ENCODE data around the gene MREG. TPM values are rescaled to one million over a fixed set of nuclear protein-coding genes. Genes with fewer than 3 reads are reported as not detected.
A peak's percentile ranks its signal among the peaks of the same experiment; 100 is the strongest.

MREG gene
- total and polyA plus RNA-seq, 2 experiments from 2014 or later, result 19.4 to 25.3 TPM

DNA sequence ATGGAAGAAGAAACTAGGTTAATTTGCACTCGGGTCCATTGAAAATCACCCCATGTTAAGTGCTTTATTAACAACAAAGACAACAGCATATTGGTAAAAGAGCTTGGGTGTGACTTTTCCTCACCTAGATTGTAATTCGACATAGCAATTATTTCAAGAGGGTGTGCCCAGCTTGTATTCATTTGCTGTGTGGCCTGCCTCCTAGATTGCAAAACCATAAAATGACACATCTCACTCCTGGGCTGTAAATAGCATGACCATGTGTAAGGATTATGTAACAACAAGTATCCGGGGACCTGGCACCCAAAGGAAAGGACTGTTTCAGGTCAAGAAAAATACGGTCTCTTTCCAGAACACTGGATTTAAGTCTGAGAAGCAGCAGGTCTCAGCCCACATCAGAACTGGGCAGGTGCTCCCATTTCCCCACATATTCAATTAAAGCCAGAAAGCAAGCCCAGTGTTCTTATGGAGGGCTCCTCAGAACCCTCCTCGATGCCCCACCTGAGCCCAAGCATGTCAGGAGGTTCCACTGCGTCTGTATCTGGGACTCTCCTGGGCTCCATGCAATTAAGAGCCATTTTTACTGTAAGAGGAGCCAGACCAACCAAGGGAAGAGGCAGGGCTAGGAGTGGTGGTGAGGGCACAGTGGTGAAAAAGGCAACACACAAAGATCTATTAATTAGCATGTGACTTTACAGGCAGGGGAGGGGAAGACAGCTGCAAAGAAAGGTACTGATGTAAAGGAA, 39.2 kb downstream of the MREG start:
- peak overlapping the region; percentile 61; the same call in 1 of the 2 replicates for H3K27ac Mint-ChIP-seq
- H3K9me2 ChIP-seq (ENCODE audit: insufficient read depth), result no peaks in the 10 kb centered on the region
- DNase-seq (ENCODE audit: low spot score) (no peak), ATAC-seq (peak; percentile 66)
- H3K27me3 Mint-ChIP-seq (ENCODE audit: insufficient read depth, low read depth, poor library complexity), result peaks cover 2% of the 10 kb centered on the region
- H4K20me1 ChIP-seq (replicated peaks; ENCODE audit: insufficient read depth), result peaks cover 16% of the 10 kb centered on the region
- TF ChIP-seq STAT1 (IDR thresholded peaks at IDR 0.05; ENCODE audit: unreplicated experiment) (no peak), ZNF114 (CRISPR knock-in tag; IDR thresholded peaks at IDR 0.05) (no peak), NANOG (IDR thresholded peaks at IDR 0.05; ENCODE audit: borderline replicate concordance) (no peak), REST (IDR thresholded peaks at IDR 0.05; ENCODE audit: unreplicated experiment) (no peak), CTCF (conservative IDR thresholded peaks at IDR 0.05; ENCODE audit: low read depth in 2 of 2) (no peak), EZH2 (IDR thresholded peaks at IDR 0.05; ENCODE audit: low read depth, unreplicated experiment) (no peak), JUNB (IDR thresholded peaks at IDR 0.05; ENCODE audit: unreplicated experiment) (no peak), CREB1 (CRISPR knock-in tag; IDR thresholded peaks at IDR 0.05; ENCODE audit: low read depth) (no peak), ZNF331 (CRISPR knock-in tag; IDR thresholded peaks at IDR 0.05; ENCODE audit: low read depth) (no peak), EZH2phosphoT487 (IDR thresholded peaks at IDR 0.05; ENCODE audit: unreplicated experiment) (no peak), POLR2AphosphoS5 (IDR thresholded peaks at IDR 0.05; ENCODE audit: low read depth) (no peak)
- TF ChIP-seq, protein P1, sequence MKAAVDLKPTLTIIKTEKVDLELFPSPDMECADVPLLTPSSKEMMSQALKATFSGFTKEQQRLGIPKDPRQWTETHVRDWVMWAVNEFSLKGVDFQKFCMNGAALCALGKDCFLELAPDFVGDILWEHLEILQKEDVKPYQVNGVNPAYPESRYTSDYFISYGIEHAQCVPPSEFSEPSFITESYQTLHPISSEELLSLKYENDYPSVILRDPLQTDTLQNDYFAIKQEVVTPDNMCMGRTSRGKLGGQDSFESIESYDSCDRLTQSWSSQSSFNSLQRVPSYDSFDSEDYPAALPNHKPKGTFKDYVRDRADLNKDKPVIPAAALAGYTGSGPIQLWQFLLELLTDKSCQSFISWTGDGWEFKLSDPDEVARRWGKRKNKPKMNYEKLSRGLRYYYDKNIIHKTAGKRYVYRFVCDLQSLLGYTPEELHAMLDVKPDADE (IDR thresholded peaks at IDR 0.05), result no peak
- TF ChIP-seq, protein P2, sequence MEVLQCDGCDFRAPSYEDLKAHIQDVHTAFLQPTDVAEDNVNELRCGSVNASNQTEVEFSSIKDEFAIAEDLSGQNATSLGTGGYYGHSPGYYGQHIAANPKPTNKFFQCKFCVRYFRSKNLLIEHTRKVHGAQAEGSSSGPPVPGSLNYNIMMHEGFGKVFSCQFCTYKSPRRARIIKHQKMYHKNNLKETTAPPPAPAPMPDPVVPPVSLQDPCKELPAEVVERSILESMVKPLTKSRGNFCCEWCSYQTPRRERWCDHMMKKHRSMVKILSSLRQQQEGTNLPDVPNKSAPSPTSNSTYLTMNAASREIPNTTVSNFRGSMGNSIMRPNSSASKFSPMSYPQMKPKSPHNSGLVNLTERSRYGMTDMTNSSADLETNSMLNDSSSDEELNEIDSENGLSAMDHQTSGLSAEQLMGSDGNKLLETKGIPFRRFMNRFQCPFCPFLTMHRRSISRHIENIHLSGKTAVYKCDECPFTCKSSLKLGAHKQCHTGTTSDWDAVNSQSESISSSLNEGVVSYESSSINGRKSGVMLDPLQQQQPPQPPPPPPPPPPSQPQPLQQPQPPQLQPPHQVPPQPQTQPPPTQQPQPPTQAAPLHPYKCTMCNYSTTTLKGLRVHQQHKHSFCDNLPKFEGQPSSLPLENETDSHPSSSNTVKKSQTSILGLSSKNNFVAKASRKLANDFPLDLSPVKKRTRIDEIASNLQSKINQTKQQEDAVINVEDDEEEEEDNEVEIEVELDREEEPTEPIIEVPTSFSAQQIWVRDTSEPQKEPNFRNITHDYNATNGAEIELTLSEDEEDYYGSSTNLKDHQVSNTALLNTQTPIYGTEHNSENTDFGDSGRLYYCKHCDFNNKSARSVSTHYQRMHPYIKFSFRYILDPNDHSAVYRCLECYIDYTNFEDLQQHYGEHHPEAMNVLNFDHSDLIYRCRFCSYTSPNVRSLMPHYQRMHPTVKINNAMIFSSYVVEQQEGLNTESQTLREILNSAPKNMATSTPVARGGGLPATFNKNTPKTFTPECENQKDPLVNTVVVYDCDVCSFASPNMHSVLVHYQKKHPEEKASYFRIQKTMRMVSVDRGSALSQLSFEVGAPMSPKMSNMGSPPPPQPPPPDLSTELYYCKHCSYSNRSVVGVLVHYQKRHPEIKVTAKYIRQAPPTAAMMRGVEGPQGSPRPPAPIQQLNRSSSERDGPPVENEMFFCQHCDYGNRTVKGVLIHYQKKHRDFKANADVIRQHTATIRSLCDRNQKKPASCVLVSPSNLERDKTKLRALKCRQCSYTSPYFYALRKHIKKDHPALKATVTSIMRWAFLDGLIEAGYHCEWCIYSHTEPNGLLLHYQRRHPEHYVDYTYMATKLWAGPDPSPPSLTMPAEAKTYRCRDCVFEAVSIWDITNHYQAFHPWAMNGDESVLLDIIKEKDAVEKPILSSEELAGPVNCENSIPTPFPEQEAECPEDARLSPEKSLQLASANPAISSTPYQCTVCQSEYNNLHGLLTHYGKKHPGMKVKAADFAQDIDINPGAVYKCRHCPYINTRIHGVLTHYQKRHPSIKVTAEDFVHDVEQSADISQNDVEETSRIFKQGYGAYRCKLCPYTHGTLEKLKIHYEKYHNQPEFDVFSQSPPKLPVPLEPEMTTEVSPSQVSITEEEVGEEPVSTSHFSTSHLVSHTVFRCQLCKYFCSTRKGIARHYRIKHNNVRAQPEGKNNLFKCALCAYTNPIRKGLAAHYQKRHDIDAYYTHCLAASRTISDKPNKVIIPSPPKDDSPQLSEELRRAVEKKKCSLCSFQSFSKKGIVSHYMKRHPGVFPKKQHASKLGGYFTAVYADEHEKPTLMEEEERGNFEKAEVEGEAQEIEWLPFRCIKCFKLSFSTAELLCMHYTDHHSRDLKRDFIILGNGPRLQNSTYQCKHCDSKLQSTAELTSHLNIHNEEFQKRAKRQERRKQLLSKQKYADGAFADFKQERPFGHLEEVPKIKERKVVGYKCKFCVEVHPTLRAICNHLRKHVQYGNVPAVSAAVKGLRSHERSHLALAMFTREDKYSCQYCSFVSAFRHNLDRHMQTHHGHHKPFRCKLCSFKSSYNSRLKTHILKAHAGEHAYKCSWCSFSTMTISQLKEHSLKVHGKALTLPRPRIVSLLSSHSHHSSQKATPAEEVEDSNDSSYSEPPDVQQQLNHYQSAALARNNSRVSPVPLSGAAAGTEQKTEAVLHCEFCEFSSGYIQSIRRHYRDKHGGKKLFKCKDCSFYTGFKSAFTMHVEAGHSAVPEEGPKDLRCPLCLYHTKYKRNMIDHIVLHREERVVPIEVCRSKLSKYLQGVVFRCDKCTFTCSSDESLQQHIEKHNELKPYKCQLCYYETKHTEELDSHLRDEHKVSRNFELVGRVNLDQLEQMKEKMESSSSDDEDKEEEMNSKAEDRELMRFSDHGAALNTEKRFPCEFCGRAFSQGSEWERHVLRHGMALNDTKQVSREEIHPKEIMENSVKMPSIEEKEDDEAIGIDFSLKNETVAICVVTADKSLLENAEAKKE (CRISPR knock-in tag; IDR thresholded peaks at IDR 0.05), result no peak
- no peaks in the 10 kb centered on the region for H3K27me3 ChIP-seq (ENCODE audit: insufficient read depth)
- H3F3A ChIP-seq (replicated peaks; ENCODE audit: low read depth), result no peaks in the 10 kb centered on the region
- H3K4me1 Mint-ChIP-seq, result peaks cover 25% of the 10 kb centered on the region
- H3K4me3 ChIP-seq, result no peak overlapping the region
- H3K4me2 ChIP-seq, result peak overlapping the region; percentile 64; the same call in 1 of the 2 replicates
- peaks cover 19% of the 10 kb centered on the region for H3K4me1 ChIP-seq (ENCODE audit: insufficient read depth)
- H3K4me3 Mint-ChIP-seq, result no peak overlapping the region
- H3K36me3 Mint-ChIP-seq (ENCODE audit: low read depth), result peaks cover 29% of the 10 kb centered on the region
- H3K79me2 ChIP-seq (replicated peaks; ENCODE audit: insufficient read depth), result peaks cover 86% of the 10 kb centered on the region
- no peaks in the 10 kb centered on the region; the same call in 1 of the 3 replicates for H3K9me3 Mint-ChIP-seq
- no peak overlapping the region for H2AFZ ChIP-seq
- H3K36me3 ChIP-seq (ENCODE audit: insufficient read depth), result peaks cover 4% of the 10 kb centered on the region; the same call in 1 of the 2 replicates
- peak overlapping the region; percentile 80; the same call in 1 of the 2 replicates for H3K27ac ChIP-seq (ENCODE audit: low read depth)

Data from GM23338 (cell line).